ENCODE results near the gene PTPRR.

GRCh38 chr12:70842136-70842535 lies 78.4 kb downstream of the PTPRR start:
- TF ChIP-seq CTCF (IDR thresholded peaks at IDR 0.05) = no peak
- no peak for TF ChIP-seq EZH2 (IDR thresholded peaks at IDR 0.05; ENCODE audit: borderline replicate concordance, insufficient read depth, low read depth, low read length, poor library complexity, severe bottlenecking)

All from B cell (primary cell).